Endothelial cell of umbilical vein (primary cell): ENCODE results near the gene AGAP5.

Experiments used
- EZH2 ChIP-seq: IDR thresholded peaks from 2 replicates; pipeline ENCODE4 v1.6.1; 2012; ENCODE audit warnings: borderline replicate concordance, low read depth, mild to moderate bottlenecking, moderate library complexity, low read length, inconsistent platforms; ENCODE audit not compliant: severe bottlenecking
- GATA2 ChIP-seq: IDR thresholded peaks from 2 replicates; pipeline ENCODE4 v1.7.0; 2011; ENCODE audit warnings: low read depth, mild to moderate bottlenecking, moderate library complexity, mixed read lengths, low read length; ENCODE audit not compliant: insufficient read length, insufficient read depth
- JUN ChIP-seq: IDR thresholded peaks from 2 replicates; pipeline ENCODE4 v1.6.1; 2011; ENCODE audit warnings: borderline replicate concordance, low read depth; ENCODE audit not compliant: insufficient read length, insufficient read depth
- MYC ChIP-seq: IDR thresholded peaks from one replicate; pipeline ENCODE4 v1.6.1; 2011; ENCODE audit warnings: mild to moderate bottlenecking, low read depth, low read length
- POLR2A ChIP-seq: IDR thresholded peaks from 2 replicates; pipeline ENCODE4 v1.6.1; 2012; ENCODE audit warnings: low read depth, mild to moderate bottlenecking, control low read depth, low read length
- POLR2AphosphoS5 ChIP-seq: IDR thresholded peaks from 2 replicates; pipeline ENCODE4 v1.6.1; 2012; ENCODE audit warnings: low read depth, mild to moderate bottlenecking, control low read depth, low read length, moderate library complexity; ENCODE audit not compliant: insufficient read depth
- TF ChIP-seq, protein P1 (sequence below), 2 donors: IDR thresholded peaks; 1 replicate in 1 of 2; 2 replicates in 1 of 2; pipeline ENCODE4 v1.5.1; 2011; ENCODE audit warnings: low read length in 2 of 2, mild to moderate bottlenecking in 2 of 2, moderate library complexity in 2 of 2, control low read depth in 1 of 2, inconsistent platforms in 1 of 2, low read depth in 1 of 2; ENCODE audit not compliant: insufficient read depth in 1 of 2; ENCODE audit errors: extremely low read depth in 1 of 2

DNA sequence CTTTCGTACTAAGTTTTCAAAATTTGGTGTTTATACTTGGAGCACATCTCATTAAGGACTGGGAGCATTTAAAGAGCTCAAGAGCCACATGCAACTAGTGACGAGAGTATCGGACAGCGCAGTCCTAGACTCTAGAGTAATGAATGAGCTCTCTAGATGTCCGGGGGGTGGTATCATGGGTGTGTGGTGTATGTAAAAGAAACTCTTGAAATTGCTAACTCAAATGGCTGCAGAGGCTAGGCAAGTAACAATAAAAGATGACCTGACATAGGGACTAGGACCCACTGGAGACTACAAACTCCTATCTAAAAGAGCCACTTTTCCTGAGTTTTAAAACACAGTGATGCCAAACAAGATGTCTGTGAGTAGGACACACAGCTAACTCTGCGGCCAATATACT, 70.6 kb downstream of the AGAP5 start:
- no peak for TF ChIP-seq POLR2A
- TF ChIP-seq, protein P1, sequence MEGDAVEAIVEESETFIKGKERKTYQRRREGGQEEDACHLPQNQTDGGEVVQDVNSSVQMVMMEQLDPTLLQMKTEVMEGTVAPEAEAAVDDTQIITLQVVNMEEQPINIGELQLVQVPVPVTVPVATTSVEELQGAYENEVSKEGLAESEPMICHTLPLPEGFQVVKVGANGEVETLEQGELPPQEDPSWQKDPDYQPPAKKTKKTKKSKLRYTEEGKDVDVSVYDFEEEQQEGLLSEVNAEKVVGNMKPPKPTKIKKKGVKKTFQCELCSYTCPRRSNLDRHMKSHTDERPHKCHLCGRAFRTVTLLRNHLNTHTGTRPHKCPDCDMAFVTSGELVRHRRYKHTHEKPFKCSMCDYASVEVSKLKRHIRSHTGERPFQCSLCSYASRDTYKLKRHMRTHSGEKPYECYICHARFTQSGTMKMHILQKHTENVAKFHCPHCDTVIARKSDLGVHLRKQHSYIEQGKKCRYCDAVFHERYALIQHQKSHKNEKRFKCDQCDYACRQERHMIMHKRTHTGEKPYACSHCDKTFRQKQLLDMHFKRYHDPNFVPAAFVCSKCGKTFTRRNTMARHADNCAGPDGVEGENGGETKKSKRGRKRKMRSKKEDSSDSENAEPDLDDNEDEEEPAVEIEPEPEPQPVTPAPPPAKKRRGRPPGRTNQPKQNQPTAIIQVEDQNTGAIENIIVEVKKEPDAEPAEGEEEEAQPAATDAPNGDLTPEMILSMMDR (IDR thresholded peaks at IDR 0.05; ENCODE audit: extremely low read depth in 1 of 2, insufficient read depth in 1 of 2, low read depth in 1 of 2, low read length in 2 of 2), result no peak
- no peak for TF ChIP-seq EZH2
- TF ChIP-seq JUN, result no peak
- TF ChIP-seq POLR2AphosphoS5, result no peak
- no peak for TF ChIP-seq GATA2
- TF ChIP-seq MYC, result no peak
